Non-pigmented ciliary epithelial cell (primary cell): Measurements from ENCODE around the gene RIPPLY2.
"Not testable (repeated sequence)": the region's sequence is repeated elsewhere in the genome, so short reads cannot be mapped to it uniquely, and the experiment has no call there.

ENCODE experiments used
- DNase-seq: peaks from one replicate; pipeline ENCODE4 v3.0.0-alpha.2; 2010; ENCODE audit warnings: low read depth

The RIPPLY2 gene

GRCh38 chr6:83853178-83854000 lies at the start of gene RIPPLY2:
RIPPLY2 (plus strand) TSS chr6:83853360; CDS start chr6:83853417, 57 bp downstream.
- no peak for DNase-seq

- DNase-seq = not testable (repeated sequence)
Observed at GRCh38 chr6:83803492-83803891, 49.7 kb upstream of the RIPPLY2 start.

- DNase-seq = no peak
Observed at GRCh38 chr6:83804886-83805285, 48.3 kb upstream of the RIPPLY2 start.

- no peak for DNase-seq
Observed at GRCh38 chr6:83808005-83808404, 45.2 kb upstream of the RIPPLY2 start.

- no peak for DNase-seq
Observed at GRCh38 chr6:83808926-83809325, 44.2 kb upstream of the RIPPLY2 start.

GRCh38 chr6:83812595-83812994 lies 40.6 kb upstream of the RIPPLY2 start:
- DNase-seq = no peak

- DNase-seq = peak; percentile 26
Observed at GRCh38 chr6:83815631-83816272, 37.4 kb upstream of the RIPPLY2 start.

- no peak for DNase-seq
Observed at GRCh38 chr6:83822629-83823169, 30.5 kb upstream of the RIPPLY2 start.

- DNase-seq = no peak
Observed at GRCh38 chr6:83824388-83824801, 28.8 kb upstream of the RIPPLY2 start.

- DNase-seq = no peak
Observed at GRCh38 chr6:83824831-83825230, 28.3 kb upstream of the RIPPLY2 start.

GRCh38 chr6:83827050-83827449 lies 26.1 kb upstream of the RIPPLY2 start:
- no peak for DNase-seq

- DNase-seq = no peak
Observed at GRCh38 chr6:83838727-83839126, 14.4 kb upstream of the RIPPLY2 start.

GRCh38 chr6:83844170-83844569 lies 9.0 kb upstream of the RIPPLY2 start:
- no peak for DNase-seq

- DNase-seq = no peak
Observed at GRCh38 chr6:83846291-83846690, 6.9 kb upstream of the RIPPLY2 start.

- no peak for DNase-seq
Observed at GRCh38 chr6:83847179-83847578, 6.0 kb upstream of the RIPPLY2 start.

- no peak for DNase-seq
Observed at GRCh38 chr6:83849127-83849526, 4.0 kb upstream of the RIPPLY2 start.

- DNase-seq = no peak
Observed at GRCh38 chr6:83849610-83850009, 3.5 kb upstream of the RIPPLY2 start.

- no peak for DNase-seq
Observed at GRCh38 chr6:83852528-83853177, 507 bp upstream of the RIPPLY2 start.

- DNase-seq = no peak
Observed at GRCh38 chr6:83854001-83854501, 891 bp downstream of the RIPPLY2 start.

GRCh38 chr6:83854766-83855165 lies 1.6 kb downstream of the RIPPLY2 start:
- DNase-seq = no peak

GRCh38 chr6:83859410-83860358 lies 6.5 kb downstream of the RIPPLY2 start, which contains the start of gene CYB5R4:
CYB5R4 (plus strand) TSS chr6:83859689; CDS start chr6:83859783, 94 bp downstream.
- peak; percentile 75 for DNase-seq
